Esophagus mucosa (tissue), 1 donor: ENCODE data around the gene DPY19L3. TPM values are rescaled to one million over a fixed set of nuclear protein-coding genes. Genes with fewer than 3 reads are reported as not detected.

Source experiments
- ATAC-seq: fragments of 200-7000 bp; cut with Tn5 transposase; one replicate; pipeline ENCODE4 v1.9.1; 2020
- total RNA-seq: library from RNA; stranded (reverse); gene quantifications from one replicate; pipeline ENCODE4 v1.2.4, GENCODE V29; 2023
- donor health status: DM: yes; HTN: yes; CAD: no.

The DPY19L3 gene
- total RNA-seq, 1 donor from 2014 or later, result 9.0 TPM

- ATAC-seq, result no peak
Measured at GRCh38 chr19:32530773-32531172, 125.2 kb downstream of the DPY19L3 start.

DNA sequence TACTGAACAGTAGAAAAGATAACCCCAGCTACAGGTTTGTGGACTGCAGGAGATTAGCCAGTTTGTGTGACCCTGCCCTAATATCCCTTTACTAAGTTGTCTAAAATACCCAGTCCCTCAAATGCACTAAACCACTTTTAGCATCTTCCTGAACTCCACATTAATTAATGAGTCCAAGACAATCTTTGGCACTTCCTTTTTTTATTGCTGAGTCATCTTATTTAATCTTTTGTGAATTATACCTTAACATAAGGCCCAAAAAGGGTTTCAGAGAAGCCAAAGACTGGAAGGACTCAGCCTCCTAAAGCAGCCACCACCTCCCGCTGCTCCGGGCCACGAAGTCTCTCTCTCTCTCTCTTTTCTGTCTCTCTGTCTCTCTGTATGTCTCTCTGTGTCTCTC lies 126.7 kb downstream of the DPY19L3 start:
- no peak for ATAC-seq

Other genes starting within 250 kb of the DPY19L3 start
- gene ZNF507, start 60.2 kb upstream of the DPY19L3 start, total RNA-seq, result 8.5 TPM
- gene PDCD5, start 175.4 kb downstream of the DPY19L3 start, total RNA-seq, result 84.8 TPM